Mesenteric fat pad (tissue), 1 donor: ENCODE results near the gene RTN4RL1. TPM values are rescaled to one million over a fixed set of nuclear protein-coding genes. Genes with fewer than 3 reads are reported as not detected.

ENCODE experiments used
- DNase-seq: peaks from one replicate; pipeline ENCODE4 v3.0.0-alpha.2; 2020; ENCODE audit warnings: low spot score
- total RNA-seq: library from RNA; stranded (reverse); fragmentation: NEBNext Ultra II Directional; extraction: Animal tissue kit (Norgen Biotek cat#: 25700); gene quantifications from one replicate; pipeline ENCODE4 v1.2.1, GENCODE V29; 2021
- donor health status: DM: yes; HTN: yes; CAD: no.

Gene RTN4RL1
- total RNA-seq, 1 donor from 2014 or later = 11.2 TPM

DNA sequence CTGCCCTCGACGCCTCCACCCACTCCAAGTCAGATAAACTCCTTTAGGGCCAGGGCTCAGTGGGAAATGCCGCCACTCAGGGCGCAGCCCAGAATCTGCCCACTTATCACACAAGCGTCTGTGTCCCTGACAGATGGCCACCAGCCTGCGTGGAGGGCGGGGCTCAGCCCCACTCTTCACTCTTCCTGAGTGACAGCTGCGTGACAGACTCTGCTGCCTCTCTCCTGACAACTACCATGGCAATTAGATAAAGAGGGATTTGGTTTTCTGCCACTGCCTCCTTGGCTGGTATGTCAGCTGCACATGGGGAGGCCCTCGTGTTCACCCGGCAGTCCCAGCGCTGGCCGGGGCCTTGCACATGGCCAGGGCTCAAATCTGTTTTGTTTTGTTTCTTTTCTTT is 96.2 kb downstream of the RTN4RL1 start:
- no peak for DNase-seq

DNA sequence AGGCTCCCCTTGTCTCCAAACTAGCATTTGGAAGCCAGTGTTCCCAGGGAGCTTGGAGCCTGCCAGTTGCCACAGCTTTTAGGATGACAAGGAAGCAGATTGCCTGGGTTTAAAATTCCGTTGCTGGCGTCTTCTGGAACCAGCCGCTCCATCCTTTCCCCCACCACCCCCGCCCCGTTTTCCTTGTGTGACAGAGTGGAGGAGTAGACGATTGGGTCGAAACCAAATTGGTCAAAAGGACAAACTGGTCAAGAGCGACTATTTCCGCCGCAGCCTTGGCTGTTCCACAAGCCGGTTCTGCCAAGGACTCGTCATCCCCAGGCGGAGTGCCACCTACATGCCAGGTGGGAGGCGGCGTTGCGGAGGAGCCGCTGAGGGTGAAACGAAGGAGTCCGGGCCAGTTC is 104.2 kb downstream of the RTN4RL1 start:
- no peak for DNase-seq

DNA sequence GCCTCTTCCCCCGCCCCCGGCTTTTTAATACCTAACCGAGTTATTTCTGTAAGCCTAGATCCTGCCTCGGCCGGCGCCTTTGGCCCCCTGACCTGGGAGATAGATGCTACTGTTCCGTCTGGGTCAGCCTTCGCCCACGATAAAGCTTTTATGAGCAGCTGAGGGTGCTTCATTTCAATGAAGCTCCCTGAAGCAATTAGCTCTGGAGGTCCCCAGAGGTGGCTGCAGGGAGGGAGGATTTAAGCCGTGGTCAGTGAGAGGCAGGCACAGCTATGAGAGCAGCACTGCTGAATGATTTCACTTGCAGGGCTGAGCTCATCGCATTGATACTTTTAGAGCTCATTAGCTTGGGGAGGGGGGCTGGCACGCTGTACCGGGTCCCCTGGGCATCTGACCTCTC is 105.9 kb downstream of the RTN4RL1 start:
- DNase-seq = no peak

DNA sequence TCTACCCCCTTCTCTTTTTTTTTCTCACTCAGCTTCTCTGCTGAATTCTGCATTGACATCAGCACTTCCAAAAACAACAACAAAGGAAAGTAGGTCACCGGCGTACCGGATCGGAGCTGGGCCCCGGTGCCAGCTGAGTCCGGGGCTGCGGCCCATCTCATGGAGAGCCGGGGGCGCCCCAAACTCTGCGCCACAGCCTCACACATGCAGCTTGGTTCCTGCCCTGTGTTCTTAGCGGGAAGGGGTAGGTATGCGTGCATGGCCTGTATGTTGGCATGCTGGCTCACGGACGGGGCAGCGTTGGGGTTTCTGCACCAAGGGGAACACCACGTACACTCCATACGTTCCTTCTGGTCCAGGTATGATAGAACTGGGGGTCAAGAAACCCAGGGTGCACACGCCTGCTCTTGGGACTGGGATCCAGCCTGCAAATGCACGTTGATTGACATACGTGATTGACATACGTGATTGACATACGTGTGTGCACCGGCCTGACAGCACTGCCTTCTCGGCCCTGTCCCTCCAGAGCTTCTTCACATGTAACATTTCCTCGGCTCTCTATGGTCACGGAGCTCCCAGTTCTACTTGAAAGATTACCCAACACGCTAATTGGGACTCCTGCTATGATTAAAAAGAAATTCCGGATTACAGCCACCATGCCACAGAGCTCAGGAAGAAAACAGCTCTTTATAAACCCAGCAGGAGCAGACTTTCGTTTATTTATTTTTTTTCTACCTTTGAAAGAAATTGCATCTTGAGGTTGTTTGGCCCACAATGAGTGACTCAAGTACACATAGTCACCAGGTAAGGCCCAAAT is 106.6 kb downstream of the RTN4RL1 start:
- DNase-seq = no peak

DNA sequence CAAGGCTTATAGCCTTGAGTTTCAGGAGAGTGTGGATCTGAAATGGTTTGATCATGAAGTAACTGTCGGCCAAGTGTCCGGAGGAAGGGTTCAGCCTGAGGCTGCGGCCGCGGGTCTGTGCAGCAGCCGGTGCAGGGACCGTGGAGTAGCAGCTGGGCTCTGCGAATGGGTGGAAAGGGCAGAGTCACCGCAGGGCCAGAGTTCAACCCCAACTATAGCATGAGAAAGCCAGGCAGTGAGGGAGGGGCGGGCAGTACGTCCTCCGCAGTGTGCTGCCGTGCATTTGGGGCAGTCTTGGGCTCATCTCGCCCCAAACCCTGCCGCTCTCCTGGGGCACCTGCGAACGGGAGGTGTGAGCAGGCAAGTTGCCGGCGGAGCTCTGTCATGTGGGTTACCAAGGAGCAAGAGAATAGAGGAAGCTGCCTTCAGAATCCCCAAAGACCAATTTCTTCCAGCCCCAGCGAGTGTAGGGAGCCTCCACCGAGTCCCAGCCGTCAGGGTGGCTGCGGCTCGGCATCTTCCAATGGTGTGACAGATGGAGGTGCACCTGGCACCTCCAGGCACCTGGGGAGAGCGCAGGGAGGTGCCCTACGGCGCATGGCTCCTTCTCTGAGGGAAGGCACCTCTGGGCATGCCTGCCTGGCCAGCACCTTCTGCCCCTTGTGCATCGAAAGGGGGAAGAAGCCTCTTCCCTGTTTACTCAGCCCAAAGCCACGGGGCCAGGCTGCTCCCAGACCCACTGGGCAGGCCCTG is 108.0 kb downstream of the RTN4RL1 start:
- no peak for DNase-seq

DNA sequence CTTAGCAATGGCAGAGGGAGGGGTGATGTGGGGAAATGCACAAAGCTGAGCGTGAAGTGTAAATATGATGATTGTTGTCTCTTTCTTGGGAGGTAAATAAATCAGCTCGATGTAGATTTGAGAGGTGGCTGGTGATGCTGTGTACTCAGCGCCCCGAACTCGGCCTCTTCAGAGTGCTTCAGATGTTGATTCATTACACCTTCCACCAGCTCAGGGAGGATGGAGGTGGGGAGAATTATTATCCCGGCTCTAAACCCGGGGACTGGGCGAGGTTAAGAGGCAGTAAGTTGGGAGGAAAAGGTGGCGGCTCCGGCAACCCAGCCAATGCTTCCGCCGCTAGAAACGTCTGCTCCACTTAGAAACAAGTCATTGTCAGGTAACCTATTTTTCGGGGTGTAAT is 108.8 kb downstream of the RTN4RL1 start:
- no peak for DNase-seq

DNA sequence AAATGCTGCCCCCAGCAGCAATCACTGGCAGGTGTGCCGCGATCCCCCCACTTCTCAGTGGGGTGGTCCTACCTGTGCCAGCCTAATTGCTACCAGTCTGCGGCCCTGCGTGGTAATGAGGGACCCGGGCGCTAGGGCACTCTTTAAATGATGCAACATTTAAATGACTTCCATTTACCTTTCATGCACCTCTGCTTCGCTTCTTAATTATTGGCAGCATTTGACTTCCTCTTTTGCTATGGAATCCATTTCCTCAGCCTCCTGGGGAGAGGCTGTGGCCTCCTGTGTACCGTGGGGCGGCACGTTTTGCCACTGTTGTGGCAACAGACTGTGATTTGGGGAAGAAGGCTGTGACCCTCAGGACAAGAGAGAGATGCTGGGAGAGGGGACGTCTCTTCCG is 109.2 kb downstream of the RTN4RL1 start:
- DNase-seq = no peak

DNA sequence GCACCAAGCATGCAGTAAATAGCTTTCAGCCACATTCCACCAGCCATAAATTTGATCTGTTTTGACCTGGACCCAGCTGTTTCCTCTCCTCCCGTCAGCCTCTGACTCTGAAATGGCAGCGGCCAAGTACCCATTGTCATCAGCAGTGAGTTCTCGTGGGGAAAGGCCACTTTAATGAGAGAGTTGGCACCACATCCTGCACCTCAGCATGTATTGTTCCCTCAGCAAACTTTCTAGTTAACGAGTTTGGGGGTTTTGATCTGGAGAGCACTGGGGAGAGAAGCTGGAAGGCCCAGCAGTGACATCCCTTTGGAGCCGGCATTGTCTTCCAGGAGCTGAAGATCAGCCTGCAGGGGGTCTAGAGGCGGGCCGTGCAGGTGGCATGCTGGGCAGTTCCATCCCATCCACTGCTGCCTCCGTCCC is 110.5 kb downstream of the RTN4RL1 start:
- DNase-seq = no peak

DNA sequence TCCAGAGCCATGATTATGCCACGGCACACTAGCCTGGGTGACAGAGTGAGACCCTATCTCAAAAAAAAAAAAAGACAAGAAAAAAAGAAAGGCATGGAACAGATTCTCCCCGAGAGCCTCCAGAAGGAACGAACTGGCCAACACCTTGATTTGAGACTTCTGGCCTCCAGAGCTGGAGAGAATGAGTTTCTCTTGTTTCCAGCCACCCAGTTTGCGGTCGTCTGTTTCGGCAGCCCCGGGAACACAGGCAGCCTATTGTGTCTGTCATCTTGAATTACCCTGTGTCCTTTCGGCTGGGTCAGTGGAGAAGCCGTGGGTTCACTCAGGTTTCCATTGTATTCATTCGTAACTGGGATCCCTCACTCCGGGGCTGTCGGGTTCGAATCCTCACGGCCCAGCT is 111.4 kb downstream of the RTN4RL1 start:
- no peak for DNase-seq

DNA sequence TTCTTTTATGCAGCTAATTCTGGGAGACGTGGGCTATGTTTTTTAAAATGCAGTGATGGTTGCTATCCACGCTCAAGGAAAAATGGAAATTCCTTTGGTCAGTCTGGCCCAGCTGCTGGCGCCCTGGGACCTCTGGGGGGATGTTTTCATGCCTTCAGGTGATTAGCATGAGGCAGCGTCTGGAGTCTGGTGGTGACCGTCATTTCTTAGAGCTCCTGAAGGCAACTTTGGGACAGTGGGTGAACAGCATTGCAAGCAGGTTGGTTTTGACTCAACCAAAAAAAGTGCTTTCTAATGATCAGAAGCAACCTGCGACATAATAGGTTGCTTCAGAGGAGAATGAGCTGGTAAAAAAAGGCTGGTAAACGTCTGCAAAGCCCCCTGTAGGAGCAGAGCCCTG is 113.0 kb downstream of the RTN4RL1 start:
- no peak for DNase-seq

DNA sequence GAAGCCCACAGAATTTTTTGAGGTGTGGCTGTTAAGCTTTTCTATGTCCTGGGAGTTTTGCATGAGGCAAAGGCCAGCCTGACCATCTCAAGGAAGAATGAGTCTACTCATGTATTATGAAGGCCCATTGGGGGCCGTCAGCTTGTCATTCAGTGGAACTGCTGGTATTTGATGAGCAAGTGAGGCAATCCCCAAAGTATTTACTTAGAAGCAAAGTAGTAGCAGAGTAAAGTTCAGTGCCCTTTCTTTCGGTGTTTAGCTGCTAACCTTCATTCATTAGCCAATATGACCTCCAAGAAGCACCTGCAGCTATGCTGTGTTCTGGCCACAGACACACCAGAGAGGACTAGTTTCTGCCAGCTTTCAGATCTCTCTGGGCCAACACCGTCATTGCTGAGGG is 115.1 kb downstream of the RTN4RL1 start:
- DNase-seq = no peak

DNA sequence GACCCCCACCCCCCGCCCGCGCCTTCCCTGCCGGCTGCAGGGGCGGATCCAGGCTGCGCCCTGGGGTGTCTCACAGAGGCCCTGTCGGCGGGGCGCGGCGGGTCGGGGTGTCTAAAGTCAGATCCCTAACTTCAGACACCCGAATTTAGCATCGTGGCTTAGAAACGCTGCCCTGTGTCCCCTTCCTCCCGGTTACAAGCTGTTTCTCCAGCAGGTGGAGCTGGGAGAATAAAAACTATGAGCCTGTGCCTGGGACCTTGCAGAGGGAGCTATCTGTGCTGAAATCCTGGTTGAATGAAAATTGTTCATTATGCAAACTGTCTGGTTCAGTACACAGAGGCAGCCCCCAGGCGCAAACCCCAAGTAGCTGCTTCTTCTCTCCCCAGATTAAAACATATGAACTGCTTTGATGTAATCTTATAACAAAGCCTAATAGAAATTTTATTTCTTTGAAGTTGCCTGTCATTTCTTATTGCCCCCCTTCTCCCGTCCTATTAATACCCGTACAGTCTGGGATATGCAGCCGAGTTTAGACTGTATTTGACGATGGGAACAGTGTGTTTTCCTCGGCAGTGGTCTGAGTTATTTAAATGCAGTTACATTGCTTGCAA is 116.3 kb downstream of the RTN4RL1 start:
- no peak for DNase-seq

DNA sequence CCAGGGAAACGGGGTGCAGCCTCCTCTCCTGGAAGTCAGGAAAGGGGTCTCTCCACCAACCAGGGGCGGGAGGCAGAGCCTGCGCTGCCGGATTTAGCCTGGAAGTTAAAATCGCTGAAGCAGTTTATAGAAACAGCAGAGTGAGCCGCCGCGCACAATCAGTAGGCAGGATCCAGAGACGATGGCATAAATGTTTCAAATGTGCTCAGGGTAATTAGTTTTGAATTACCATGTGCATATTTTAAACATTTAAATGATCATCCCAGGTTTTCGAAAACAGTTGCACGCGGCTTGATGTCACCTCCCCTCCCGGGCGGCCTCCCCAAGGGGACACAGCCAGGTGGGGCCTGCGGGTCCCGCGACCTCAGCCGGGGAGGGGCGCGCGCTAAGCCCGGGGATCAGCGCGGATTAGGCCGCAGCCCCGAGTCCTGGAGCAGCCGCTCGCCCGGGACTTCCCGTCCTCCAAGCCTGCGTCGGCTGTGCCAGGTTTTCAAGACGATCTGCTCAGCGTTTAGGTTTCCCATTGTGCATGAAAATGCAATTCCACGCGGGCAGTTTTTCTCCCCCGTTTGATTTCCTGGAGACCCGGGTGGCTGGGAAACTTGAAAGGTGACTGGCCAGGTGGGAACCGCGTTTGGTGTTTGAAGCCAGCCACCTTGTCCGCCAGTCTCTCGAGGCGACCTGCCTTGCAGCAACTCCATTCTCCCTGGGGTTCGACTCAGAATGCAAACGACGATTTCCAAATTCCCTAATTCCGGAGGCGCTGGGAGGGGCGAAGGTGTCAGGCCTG is 117.0 kb downstream of the RTN4RL1 start:
- DNase-seq = no peak

DNA sequence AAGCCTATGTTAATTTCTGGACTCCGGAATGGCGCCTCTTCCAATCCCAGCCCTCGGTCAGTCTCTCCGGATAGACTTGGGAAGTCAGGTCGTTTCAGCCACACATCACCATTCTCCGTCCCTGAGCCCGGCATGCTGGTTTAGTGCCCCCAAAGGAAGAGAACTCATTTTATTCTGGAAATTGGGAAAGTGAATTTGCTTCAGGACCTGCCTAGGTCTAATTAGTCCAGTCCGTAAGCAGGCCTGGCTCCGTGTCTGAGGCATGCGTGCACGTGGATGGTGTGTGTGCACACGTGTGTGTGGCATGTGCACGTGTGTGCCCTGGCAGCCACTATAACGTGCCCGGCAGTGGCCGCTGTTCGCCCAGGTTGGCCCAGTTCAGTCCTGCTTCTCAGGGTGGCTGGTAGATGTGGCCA is 117.9 kb downstream of the RTN4RL1 start:
- no peak for DNase-seq

DNA sequence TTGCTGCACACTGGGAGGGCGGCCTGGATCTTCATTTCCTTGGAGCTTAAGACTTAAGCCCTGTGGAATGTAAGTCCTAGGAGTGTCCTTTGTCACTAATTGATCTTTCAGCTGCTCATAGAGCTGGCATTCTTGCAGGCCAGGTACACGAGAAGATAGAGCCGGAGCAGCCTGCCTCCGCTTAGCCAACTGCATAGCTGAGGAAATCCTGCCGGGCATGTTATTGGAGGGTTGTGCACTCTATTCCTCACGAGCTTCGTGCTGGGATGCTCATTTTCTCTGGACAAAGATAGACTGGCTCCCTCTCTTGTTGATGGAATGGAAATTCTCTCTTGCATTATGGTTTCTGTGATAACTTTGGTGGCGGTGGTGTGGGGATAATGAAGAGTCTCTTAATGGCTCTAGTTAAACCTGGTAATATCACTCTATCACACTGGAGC is 118.5 kb downstream of the RTN4RL1 start:
- DNase-seq = no peak

DNA sequence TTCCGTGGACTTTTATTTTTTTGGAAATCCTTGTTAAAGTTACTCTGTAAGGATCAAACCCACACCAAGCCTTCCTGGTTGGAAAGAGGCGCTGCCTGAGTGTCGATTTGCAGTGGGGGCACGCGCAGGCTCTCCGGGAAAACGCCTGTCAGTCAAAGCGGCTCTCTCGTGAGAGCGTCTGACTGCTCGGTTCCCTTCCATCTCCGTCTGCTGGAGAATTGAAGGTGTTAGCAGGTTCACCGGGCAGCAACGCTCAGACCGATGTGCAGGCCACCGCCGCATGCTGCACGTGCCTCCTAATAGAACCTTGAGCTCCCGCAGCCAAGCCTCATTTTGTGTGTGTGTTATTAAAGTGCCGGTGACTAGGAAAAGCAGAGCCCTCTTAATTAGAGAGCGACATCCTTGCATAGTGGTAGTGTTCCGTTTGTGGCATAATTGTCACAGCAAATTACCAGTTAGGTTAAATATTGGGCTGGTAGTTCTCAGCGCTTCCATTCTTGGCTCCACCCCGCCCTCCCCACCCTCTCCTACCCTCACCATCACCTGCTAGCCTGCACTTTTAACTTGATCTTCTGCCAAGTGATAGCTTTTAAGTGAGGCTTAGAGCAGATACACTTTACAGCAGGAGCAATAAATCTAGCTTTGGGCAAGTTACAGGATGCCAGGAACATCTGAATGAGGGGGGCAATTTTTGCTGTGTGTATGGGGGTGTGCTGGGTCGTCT is 119.8 kb downstream of the RTN4RL1 start:
- DNase-seq = no peak

DNA sequence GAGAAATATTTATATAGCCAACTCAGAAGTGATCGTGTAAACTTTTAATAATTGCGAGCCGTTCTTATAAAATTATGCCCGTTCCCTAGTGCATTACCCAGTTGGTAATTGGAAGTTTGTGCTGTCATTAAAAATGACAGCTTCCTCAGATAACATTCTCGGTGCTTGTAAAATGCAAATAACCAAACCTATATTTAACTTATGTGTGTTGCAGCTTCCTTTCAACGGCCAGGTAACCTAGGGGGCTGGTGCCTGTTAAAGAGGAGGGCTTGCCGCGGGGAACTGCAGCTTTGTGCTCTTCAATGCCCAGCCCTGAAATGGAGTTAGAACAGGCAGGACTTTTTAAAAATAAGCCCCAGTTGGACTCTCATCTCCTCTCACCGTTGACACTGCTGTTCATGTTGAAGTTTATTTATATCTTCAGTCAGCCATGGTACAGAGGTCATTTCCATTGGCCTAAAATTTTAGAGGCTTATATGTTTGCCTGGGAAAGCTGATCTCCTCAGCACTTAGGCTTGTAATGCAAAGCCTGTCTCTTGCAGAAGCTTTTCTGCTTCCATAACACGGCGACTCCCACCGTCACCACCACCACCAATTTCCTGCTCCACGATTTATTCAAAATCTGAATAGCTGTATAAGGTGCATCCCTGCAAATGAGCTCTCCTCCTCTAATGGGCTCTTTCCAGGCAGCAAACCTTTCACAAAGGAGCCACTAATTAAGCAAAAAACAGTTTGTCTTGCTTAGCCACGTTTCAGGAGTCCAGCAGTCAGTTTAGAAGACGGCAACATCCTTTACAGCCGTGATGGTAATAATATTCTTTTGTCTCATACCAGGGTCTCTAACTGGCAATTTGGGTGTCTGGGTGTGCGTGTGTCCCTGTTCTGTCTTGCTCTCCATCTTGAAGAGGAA is 120.6 kb downstream of the RTN4RL1 start:
- no peak for DNase-seq

DNA sequence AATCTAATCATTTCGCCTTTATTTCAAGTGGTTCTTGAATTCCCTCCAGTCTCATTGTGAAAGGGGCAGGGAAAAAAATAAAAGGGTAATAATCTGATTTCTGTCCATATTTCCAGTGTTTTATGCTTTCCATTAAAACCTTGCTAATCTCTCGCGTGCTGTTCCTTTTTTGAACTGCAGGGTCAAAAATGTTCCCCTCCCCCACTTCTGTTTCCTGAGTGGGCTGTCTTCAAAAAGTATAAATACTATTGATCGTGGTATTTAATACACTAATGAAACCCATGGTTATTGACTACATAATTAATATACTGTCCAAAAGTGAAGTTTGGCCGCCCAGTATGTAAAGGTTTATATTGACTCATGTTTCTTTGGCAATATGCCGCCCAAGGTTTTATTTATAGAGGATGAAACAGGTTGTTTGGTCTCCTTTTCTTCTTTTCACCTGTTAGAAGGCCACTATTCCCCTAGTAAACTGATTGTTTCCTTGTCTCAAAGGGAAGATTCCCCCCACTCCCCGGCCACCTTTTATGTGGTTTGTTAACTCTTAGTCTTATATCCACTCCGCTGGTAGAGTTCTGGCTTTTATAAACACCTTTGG is 125.6 kb downstream of the RTN4RL1 start:
- no peak for DNase-seq

DNA sequence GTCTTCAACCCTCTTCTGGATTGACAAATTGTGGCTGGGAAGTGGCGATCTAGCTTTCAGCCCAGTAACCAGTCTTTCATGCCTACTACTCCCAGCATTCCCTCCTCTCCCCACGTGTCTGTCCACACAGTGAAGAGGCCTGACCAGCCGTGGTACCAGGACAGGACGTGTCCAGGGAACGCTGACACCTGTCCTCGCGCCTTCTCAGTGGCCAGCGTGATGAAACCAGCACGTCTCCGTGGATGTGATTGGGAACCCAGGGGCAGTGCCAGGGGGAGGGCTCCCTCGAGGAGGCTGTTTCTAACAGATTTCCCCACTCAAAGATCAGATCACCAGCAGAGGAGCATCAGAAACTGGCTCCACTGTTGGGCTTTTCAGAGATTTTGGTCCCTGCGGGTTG is 126.3 kb downstream of the RTN4RL1 start:
- no peak for DNase-seq
